Neural cell (in vitro differentiated cells): Measurements from ENCODE around the gene CCDC40.

Source experiments
- CTCF ChIP-seq: fragments of 450-650 bp; IDR thresholded peaks from 2 replicates; pipeline ENCODE4 v1.5.1; 2014; ENCODE audit warnings: antibody characterized with exemption, mild to moderate bottlenecking, moderate library complexity; ENCODE audit not compliant: poor library complexity, severe bottlenecking
- EP300 ChIP-seq: fragments of 450-650 bp; conservative IDR thresholded peaks from 2 replicates; pipeline ENCODE4 v1.6.1; 2014; ENCODE audit warnings: antibody characterized with exemption, mild to moderate bottlenecking, moderate library complexity; ENCODE audit not compliant: poor library complexity, severe bottlenecking
- EZH2 ChIP-seq: fragments of 200-600, 300-800 bp; shearing (Covaris generic), sonication (generic); IDR thresholded peaks from 2 replicates; pipeline ENCODE4 v1.6.1; 2014; ENCODE audit warnings: antibody characterized with exemption, low read length, borderline replicate concordance, mild to moderate bottlenecking; ENCODE audit not compliant: insufficient read depth, poor library complexity, severe bottlenecking
- MXI1 ChIP-seq: fragments of 450-650 bp; conservative IDR thresholded peaks from 2 replicates; pipeline ENCODE4 v1.6.1; 2014; ENCODE audit warnings: antibody characterized with exemption, mild to moderate bottlenecking; ENCODE audit not compliant: poor library complexity, severe bottlenecking
- POLR2AphosphoS5 ChIP-seq: IDR thresholded peaks from 2 replicates; pipeline ENCODE4 v1.6.1; 2012
- RAD21 ChIP-seq: fragments of 450-650 bp; conservative IDR thresholded peaks from 2 replicates; pipeline ENCODE4 v1.6.1; 2014; ENCODE audit warnings: antibody characterized with exemption, mild to moderate bottlenecking, moderate library complexity
- REST ChIP-seq: IDR thresholded peaks from 2 replicates; pipeline ENCODE4 v1.6.1; 2012; ENCODE audit warnings: borderline replicate concordance
- SMC3 ChIP-seq: fragments of 450-650 bp; conservative IDR thresholded peaks from 2 replicates; pipeline ENCODE4 v1.6.1; 2014; ENCODE audit warnings: antibody characterized with exemption, mild to moderate bottlenecking, moderate library complexity; ENCODE audit not compliant: poor library complexity
- TAF1 ChIP-seq: IDR thresholded peaks from 2 replicates; pipeline ENCODE4 v1.6.1; 2012; ENCODE audit warnings: low read depth

GRCh38 chr17:80109713-80110446 lies 73.4 kb downstream of the CCDC40 start:
- TF ChIP-seq CTCF (no peak), EP300 (no peak), EZH2 (no peak), TAF1 (no peak), MXI1 (no peak), REST (no peak), SMC3 (no peak), POLR2AphosphoS5 (no peak), RAD21 (no peak)
